AG10803 (cell line): ENCODE results near the gene HTR3C.

Source experiments
- DNase-seq: peaks from one replicate; pipeline ENCODE4 v3.0.0; 2010; ENCODE audit warnings: low read depth
- H3K4me3 ChIP-seq: 2 replicates; pipeline ENCODE4 v1.5.1; 2011; ENCODE audit warnings: mild to moderate bottlenecking, low read length, control low read depth
- TF ChIP-seq, protein P1 (sequence below): conservative IDR thresholded peaks from 2 replicates; pipeline ENCODE4 v1.5.1; 2011; ENCODE audit warnings: mild to moderate bottlenecking, low read length, control low read depth, inconsistent platforms

The HTR3C gene

GRCh38 chr3:184011230-184011876 lies 41.5 kb upstream of the HTR3C start:
- TF ChIP-seq, protein P1, sequence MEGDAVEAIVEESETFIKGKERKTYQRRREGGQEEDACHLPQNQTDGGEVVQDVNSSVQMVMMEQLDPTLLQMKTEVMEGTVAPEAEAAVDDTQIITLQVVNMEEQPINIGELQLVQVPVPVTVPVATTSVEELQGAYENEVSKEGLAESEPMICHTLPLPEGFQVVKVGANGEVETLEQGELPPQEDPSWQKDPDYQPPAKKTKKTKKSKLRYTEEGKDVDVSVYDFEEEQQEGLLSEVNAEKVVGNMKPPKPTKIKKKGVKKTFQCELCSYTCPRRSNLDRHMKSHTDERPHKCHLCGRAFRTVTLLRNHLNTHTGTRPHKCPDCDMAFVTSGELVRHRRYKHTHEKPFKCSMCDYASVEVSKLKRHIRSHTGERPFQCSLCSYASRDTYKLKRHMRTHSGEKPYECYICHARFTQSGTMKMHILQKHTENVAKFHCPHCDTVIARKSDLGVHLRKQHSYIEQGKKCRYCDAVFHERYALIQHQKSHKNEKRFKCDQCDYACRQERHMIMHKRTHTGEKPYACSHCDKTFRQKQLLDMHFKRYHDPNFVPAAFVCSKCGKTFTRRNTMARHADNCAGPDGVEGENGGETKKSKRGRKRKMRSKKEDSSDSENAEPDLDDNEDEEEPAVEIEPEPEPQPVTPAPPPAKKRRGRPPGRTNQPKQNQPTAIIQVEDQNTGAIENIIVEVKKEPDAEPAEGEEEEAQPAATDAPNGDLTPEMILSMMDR: no peak
- no peak overlapping the region for H3K4me3 ChIP-seq

DNA sequence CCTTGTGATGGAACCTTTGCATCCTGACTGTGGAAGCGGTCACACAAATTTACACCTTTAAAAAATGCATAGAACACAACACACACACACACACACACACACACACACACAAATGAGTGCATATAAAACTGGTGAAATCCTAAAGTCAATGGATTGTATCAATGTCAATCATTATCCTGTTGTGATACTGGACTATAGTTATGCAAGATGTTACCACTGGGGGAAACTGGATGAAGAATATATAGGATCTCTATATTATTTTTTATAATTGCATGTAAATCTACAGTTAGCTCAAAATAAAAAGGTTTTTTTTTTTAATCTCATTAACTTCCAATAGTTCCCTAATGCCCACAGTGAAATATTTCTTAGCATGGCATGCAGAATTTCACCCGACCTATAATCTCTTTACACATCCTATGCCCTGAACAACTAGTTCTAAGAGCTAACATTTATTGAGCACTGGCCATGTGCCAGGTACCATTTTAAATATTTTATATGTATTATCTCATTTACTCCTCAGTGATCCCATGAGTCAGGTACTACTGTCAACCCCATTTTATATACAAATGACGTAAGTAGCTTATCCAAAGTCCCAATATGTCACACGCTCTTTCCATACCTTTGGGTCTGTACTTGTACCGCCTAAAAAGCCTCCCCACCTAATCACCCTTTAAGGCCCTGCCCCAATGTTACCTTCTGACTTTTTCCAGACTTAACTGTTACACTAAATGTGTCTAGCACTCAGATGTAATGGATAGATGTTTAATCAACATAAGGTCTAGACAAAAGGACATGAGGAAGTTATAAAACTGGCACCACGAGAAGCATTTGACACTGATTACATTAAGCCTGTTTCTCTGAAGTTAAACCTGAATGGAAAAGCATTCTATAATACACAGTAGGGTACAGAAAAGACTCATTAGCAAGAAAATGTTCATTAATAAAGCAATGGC lies 40.6 kb upstream of the HTR3C start:
- DNase-seq: no peak
- TF ChIP-seq, protein P1: no peak
- no peak overlapping the region for H3K4me3 ChIP-seq

More at GRCh38 chr3:184011230-184011876, 41.5 kb upstream of the HTR3C start:
- DNase-seq: no peak

DNA sequence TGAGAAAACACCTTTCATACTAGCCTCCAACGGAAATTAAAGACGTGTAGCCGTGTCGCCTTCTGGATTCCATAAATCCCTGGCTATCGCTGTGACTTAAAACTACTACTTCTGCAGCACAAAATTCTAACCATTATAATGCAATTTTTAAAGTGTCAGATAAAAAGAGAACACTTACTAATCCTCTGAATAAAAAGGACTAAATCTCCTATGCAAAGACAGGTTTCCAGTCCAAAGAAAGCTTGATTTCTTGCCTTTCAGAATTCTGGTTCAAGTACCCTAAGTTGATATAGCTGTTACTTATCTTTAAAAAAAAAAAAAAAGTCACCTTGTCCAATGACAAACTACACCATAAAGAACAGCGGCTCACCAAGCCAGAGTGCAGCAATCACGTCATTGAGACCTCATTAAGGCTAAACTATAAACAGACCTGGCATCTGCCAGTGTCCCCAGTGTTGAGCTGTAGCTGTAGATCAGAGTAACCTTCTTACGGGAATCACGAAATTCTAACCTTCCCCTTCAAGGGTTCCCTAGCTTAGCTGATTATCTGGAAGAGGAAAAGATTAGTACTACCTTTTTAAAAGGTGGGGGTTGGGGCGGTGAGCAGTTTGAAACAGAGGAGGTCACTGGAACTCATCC lies 37.3 kb upstream of the HTR3C start:
- TF ChIP-seq, protein P1: no peak
- no peak overlapping the region for H3K4me3 ChIP-seq

DNA sequence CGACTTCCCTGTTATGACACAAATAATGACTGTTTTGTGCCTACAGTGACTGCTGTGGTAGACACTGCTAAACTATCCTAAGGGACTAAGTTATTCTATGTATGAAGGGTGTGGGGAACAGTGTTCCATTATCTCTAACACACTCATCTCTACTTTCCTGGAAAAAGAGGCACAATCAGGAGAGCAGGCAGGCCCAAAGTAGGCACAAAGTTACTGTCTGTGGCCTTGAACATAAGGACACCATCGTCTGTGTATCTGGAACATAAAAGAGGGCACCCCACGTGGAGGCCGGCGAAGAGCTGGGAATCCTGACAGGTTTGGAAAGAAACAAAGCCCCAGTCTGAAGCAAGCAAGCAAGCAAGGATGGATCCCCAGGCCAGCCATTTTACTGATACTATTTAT lies 36.7 kb upstream of the HTR3C start:
- TF ChIP-seq, protein P1: no peak
- no peak for DNase-seq
- H3K4me3 ChIP-seq: no peak overlapping the region

More for the DNA sequence above, 37.3 kb upstream of the HTR3C start:
- no peak for DNase-seq

DNA sequence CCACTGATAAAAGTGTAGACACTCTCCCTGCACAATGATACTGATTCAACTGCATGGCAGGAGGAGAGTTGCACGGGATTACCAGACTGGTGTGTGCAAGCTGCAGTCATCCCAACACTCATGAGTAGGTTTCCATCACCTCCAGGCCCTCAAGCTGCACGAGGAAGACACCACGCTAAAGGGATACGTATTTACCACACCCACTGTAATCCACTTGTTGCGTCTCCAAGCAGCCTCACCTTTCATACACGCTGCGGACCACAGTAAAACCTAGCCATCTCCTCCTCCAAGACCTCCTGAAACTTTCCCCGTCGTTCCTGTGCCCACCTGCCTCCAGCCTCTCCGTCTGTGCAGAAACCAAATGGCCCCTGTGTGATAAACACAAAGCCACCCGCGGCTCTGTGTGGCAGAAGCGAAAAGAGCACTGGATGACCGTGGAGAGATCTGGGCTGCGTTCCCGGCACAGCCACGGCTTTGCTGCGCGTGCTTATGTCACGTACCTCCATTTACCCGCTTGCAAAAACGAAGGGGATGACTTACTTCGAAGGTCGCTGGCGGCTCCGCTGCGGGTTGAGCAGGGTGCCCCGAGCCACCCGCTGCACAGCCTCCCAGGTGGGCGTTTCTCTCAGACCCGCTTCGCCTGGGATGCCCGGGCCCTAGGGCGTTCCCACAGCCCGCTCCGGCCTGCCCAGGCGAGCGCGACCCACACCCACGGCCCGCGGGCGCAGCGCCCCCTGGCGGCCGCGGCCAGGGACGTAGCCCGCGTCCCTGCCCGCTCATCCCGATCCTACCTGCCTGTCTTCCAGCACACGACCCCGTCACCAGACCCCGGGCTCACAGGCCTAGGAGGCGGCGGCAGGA lies 35.8 kb upstream of the HTR3C start:
- TF ChIP-seq, protein P1: 0 out of 2 replicates have a peak, but pooled peaks have one; percentile 27
- DNase-seq: peak; percentile 47
- H3K4me3 ChIP-seq: peak overlapping the region; percentile 100

GRCh38 chr3:184017672-184018423 lies 35.0 kb upstream of the HTR3C start, which contains the start of gene ABCC5:
Gene ABCC5, minus strand, starts transcription at chr3:184017884. Its CDS starts 3,492 bp downstream, at chr3:184014392.
- TF ChIP-seq, protein P1: 0 out of 2 replicates have a peak, but pooled peaks have one; percentile 1
- DNase-seq: peak; percentile 90
- H3K4me3 ChIP-seq: peak within 1 kb of the TSS; percentile 100
